ENCODE measurements around the gene PCDH1.
"Not testable (repeated sequence)": the region's sequence is repeated elsewhere in the genome, so short reads cannot be mapped to it uniquely, and the experiment has no call there.

The PCDH1 gene

DNA sequence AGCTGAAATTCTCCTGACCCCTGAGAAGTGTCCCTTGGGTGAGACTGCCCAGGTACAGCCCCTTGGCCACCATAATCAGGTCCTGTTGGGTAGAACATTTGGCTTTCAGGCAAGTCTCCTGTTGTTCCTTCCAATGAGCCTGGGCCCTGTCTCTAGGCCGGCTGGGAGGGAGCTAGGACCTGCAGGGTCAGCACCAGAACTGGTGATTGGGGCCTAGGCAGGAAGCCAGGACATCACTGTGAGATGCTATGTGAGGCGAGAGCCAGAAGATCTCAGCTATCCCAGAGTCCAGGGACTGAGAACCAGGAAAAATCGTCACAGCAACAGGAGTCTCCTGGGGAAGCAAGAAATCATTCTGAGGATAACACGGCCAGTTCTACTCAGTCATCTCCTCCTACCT lies 51.5 kb downstream of the PCDH1 start:
- no peak for DNase-seq

DNA sequence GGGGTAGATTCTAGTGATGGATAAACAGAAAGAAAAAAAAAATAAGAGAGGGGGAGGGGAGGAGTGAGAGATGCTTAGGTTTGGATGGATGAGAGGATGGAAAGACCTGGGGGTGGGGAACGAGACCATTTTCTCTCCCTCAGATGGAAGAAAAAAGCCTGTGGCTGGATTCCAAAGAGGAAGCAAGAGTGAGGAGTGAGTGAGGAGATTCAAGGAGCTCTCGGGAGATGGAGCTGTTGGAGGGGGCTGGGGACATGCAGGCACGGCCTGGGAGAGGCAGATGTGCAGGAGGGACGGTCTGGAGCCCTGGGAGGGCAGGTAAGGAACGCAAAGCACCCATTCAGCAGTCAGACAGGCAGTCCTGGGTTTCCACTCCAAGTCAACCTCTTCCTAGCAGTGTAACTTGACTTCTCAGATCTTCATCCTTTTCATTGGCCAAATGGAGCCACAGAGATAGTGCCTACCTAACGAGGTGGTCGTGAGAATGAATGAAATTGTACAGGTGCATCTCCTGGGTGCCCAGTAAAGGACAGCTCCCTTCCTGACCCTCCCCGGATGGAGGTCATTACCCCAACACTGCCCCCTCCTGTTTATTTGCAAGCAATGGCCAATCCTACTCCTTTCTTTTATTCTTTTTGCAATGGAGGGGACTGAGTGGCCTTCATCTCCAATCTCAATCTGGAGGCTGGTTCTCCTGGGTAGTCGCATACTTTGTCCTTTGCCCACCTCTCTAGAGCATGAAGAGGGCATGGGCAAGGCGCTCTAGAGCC lies 52.2 kb downstream of the PCDH1 start:
- DNase-seq = no peak

DNA sequence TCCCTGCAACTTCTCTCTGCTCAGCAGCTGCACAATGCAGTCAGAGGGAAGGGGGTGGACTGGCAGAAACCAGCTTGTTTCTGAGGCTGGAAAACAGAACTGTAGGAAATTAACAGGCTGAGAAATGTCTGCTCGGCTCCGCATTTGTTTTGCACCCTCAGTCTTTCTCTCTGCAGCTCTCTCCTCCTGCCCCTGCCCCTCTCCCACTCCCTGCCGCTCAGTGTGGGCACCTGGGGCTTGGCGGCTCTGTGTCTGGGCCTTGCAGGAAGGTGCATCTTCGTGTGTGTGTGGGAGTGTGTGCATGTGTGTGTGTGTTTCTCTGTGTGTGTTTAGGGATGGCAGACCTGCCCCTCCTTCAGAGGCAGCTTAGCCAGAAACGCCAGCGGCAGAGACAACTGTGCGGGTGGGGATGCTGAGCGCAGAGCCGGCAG lies 53.0 kb downstream of the PCDH1 start:
- no peak for DNase-seq

DNA sequence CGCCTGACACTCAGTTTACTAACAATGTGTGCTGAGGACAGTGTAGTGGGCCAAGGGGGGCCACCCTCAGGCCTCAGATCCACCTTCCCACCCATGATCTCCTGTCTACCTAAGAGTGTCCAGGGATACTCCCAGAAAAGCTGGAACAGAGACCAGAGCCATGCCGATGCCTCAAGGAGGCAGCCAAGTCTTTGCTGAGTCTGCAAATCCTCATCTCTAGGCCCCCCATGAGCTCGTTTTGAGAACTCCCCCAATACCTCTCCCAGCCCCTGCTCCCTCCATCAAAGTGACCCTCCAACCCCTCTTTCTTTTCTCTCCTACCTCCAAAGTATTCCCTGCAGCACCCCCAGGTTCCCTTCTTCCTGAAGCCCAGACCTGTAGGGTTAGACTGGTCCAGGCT lies 53.5 kb downstream of the PCDH1 start:
- no peak for DNase-seq

DNA sequence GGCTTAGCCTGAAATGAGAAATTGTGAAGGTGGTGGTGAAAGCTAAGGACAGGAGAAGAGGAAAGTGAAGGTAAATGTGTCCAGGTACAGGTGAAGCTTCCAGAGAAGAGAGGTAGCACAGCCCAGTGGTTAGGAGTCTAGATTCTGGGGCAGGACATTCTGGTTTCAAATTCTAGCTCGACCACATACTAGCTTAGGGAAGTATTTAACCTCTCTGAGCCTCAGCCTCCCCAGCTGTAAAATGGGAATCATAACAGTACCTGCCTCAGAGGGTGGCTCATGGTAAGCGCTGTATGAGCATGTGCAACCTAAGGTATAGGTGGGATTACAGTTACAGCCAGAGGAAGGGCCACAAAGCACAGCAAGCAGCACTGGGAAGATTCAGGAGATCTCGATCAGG lies 55.2 kb downstream of the PCDH1 start:
- DNase-seq = no peak

DNA sequence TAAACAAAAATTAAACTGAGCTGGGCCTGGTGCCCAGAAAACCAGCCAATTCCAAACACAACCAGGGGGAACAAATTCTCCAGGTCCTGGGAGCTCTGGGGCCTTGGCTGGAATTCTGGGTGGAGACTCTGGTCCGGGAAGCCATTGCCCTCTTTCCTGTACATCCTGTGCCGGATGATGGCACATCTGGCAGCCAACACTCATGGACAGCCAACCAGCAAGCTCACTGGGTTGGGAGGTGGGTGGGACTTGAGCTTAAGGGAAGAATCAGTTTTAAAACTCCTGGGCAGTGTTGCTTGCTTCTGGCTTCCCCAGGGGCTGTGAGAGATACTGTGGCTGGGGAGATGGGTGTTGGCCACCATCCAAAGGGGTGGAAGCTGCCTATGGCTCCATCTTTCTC lies 56.1 kb downstream of the PCDH1 start:
- DNase-seq = no peak

DNA sequence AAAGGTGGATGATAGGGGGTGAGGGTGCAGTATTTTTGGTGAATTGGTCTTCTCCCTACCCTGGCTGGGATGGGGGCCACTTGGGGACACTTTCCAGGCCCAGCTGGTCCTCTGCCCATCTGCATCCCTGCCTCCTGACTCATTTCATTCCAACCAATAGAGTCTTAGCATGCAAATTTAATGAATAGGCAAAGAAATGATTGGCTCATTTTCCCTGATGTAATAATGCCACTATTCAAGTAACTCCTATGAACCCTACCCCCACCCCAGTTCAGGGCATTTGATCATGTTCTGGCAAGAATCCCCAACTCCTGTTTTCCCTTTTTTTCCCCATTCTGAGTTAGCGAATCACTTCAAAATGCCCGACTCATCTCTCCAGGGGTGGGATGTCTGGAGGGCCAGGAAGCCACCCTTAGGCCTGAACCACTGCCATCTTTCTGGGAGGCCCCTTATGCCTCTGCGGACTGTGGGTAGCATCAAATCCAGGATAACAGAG lies 56.7 kb downstream of the PCDH1 start:
- no peak for DNase-seq

DNA sequence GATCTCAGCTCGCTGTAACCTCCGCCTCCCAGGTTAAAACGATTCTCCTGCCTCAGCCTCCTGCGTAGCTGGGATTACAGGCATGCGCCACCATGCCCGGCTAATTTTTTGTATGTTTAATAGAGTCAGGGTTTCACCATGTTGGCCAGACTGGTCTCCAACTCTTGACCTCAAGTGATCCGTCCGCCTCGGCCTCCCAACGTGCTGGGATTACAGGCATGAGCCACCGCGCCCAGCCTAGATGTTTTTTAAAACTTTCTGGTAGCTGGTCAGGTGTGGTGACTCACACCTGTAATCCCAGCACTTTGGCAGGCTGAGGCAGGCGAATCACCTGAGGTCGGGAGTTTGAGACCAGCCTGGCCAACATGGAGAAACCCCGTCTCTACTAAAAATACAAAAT lies 57.5 kb downstream of the PCDH1 start:
- not testable (repeated sequence) for DNase-seq

DNA sequence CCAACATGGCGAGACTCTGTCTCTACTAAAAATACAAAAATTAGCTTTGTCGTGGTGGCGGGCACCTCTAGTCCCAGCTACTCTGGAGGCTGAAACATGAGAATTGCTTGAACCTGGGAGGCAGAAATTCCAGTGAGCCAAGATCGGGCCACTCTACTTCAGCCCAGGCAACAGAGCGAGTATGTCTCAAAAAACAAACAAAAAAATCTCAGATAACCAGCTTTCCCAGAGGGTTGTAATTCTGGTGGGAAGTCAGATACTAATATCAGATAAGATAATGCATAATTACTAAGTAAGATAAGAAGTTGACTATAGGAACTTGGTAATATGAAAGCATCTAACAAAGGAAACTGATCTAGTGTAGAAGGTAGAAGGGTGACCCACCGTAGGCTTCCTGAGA lies 60.6 kb downstream of the PCDH1 start:
- DNase-seq = no peak

DNA sequence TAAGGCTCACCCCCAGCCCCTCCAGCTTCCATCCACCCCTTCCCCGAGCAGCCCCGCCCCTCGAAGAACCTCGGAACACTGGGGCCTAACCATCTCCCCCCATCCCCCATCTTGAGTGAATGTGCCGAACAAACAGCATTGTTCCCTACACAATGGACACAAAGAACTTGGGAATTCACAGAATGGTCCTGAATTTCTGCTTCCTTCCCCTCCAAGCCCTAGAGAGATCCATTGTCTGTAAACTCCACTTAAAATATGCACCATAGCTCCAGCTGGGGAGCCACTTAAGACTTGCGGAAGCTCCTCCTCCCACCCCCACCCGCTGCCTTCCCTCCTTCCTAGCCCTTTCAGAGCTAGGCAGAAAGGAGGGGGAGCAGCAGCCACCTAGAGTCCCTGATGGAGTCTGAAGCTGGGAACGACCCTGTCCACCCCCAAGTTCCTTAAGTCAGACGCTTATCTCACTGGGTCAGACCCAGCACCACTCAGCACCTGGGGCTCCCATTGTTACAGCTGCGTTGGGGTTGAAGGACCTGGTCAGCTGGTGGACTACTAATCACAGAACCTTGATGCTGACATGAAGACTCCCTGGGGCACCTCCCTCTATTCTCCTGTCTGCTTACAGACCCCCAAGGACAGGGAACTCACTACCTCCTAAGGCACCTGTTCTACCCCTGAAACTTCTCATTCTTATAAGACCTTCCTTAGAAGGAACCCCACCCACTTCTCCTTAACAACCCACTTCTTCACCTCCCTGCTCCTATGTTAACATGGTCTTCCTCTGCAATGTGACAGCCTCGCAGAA lies 61.4 kb downstream of the PCDH1 start:
- DNase-seq = no peak

DNA sequence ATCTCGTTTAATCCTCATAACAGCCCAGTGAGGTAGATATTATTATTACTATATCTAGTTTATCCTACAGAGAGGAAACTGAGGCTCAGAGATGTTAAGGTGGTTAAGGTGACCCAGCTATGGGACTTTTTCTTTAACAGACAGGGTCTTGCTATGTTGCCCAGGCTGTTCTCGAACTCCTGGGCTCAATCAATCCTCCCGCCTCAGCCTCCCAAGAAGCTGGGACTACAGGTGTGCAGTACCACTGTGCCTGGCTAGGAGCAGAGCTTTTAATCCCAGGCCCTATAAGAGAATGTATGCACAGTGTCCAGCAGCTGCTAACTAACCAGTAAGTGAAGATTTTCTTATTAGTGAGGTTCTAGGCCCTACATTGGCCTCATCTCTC lies 62.4 kb downstream of the PCDH1 start:
- DNase-seq = no peak

DNA sequence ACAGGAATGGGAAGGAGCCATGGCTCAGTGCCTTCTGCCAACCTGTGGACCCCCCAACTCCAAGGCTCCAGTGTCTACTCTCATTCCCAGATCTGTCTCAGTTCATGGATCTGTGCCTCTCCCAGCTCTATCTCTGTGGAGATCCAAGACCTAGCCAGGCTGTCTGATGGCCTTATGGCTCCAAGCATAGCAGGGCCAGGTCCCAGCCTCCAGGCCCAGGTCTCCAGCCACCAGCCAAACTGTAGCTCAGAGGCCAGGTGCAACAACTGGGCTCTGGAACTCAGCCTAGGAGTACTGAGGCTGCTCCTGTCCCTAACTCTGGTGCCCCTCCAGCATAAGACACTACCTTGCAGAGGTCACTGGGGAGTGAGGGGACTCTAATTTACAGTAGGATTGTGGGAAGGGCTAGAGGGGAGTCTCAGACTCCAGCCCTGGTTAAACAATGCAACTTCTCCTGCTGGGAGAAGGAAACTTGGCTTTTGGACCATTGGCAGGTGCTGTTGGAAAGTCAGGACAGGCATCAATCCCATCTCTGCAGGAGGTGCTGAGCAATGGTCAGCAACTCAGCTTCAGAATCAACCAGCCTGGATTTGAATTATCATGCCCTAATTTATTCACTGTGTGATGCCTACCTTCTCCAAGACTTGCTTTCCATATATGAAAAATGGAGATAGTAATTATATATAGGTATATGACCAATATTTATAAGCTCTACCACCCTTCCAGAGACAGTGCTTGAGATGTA lies 63.0 kb downstream of the PCDH1 start:
- DNase-seq = no peak

DNA sequence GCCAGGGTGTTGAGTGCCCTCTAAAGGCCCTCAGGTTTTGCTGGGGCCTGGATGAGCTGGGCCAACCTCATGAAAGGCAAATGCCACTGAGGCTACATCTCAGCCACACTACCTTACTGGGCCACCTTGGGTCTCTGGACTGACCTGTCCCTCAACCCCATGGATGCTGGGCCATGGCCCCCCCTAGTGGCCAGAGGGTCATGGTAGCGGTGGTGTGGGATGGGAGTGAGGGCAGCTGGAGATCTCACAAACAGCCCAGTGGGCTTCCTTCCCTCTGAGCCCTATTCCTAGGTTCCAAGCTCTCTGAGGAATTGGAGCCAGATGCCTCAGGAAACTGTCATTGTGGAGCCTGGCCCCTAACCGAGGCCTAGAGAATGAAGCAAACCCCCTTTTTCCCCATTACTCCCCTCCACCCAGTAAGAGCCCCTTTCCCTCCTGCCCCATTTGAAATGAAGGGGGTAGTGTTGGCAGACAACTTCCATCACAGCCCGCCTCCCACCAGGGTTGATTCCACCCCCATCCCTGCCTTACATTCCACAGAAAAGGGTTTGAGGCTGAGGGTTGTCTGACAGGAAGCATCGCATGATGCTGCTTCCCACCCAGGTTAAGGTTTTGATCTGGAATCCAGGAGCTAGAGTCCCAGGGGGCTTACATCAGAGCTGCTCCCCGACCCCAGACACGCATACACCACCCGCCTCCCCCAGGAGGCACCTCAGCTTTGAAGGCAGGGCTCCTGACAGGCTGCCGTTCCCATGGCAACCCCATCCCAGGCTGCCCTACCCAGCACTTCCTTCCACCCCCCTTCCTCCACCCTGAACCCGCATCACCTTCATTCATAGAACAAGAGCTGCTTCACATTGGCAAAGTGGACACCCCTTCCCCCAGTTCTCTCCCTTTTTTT lies 63.9 kb downstream of the PCDH1 start:
- DNase-seq = peak; percentile 78

DNA sequence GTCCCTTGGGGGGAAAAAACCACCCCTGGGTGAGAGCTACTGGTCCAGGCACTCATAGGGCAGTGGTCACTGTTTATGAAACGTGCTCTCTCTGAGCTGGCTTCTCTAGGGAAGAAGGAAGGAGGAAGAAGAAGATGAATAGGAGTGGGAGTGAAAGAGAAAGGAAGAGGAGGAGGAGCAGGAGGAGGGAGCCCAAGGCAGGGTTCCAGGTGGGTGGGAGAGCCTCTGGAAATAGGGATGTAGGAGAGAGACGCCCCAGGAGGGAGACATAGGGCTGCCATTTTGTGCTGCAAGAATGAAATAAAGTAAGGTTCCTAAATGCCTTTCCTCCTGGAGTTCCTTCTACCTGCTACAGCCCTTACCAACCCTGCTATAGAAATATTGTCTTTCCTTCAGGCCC lies 65.7 kb downstream of the PCDH1 start:
- no peak for DNase-seq

DNA sequence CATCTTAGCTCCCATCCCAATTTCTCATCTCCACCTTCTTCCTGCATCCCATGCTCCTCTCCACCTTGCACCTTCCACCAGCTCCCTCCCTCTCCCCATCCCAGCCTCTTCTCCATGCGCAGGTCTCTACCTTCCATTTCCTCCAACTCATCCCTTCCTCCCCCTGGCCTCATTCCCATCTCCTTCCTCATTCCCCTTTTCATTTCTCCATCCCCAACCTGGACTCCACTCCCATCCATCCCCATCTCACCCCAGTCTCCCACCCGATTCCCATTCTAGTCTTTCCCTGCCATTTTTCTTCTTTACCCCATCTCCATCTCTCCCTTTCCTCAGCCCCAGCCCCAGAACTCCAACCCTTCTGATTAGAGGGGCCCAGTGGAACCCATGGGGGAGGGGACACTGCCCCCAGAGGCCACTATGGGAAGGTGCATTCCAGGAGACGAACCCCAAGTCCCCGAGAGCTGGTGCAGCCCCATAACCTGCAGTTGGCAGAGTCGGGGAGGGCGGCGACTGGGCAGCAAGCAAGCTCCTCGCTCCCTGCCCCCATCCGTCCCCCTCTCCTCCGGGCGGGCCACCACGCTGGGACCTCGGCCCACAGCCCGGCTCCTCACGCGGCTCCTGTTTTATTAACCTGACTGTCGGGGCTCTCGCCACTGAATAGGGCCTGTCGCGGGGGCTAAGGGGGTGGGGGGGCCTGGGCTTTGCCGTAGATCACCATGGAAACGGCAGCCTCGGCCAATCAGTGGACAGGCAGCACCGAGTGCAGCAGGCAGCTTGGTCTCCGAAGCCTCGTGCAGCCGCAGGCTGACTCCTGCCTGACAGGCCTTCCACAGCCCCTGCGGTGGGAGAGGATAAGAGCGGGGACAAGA lies 66.7 kb downstream of the PCDH1 start:
- DNase-seq = peak; percentile 58

DNA sequence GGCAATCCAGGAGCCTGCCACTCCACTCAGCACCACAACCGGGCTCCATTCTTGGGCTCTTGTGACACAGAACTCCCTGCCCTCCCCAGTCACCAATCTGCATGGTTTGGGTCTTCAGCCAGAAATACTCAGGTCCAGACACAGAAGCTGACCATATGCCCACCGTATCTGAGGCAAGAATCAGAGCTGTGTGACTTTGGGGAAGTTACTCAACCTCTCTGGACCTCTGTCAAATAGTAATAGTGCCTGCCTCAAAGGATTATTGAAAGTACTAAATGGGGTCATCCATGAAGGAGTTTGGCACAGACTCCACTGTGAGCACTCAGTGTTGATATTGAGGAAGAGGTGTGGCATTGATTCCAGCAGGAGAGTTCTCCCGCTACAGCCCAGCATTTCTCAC lies 67.5 kb downstream of the PCDH1 start:
- no peak for DNase-seq

DNA sequence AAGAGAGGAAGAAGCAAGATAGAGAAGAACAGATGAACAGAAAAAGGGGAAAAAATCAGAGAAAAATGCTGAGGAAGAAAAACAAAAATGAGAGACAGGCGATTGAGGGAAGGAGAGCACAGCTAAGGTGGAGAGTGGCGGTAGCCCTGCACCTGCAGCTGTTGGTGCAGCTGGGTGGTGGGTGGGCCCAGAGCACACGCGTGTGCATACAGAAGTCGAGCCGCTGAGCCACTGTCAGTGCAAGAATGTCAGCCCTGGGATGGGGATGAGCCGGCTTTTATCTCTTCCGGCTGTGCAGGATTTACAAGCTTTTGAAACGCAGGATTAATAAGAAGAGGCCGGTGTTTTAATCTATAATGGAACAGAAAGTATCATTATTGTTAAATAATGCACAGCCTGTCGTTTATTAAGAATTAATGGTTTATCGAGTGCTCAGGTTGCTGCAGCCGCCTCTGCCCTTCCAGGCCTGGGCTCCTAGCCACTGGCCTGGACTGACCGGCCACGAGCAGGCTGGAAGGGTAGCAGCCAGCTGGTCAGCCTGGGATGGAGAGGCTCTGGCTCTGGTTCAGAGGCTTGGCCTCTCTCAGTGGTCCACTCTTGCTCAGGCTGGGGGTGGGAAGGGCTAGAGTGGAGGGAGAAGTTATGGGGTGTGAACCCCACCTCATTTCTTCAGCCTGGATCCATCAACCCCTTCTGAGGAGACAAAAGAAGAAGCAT lies 68.7 kb downstream of the PCDH1 start:
- no peak for DNase-seq

DNA sequence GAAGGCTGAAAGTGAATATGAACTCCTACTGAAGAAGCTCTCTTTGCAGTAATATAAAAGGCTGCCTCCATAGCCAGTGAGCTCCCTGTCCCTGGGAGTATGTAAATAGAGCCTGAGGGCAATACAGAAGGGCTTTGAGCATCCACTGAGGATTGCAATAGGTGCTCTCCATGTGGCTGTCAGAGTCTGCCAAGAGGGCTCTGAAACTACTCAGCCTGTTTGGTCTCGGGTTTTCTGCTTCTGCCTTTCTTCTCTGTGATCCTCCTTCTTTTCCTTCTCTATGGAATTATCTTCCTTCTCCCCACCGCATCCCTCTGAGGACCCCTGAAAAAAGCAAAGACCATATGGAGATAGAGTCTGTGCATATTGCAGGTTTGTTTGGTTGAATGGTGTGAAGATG lies 69.4 kb downstream of the PCDH1 start:
- no peak for DNase-seq

DNA sequence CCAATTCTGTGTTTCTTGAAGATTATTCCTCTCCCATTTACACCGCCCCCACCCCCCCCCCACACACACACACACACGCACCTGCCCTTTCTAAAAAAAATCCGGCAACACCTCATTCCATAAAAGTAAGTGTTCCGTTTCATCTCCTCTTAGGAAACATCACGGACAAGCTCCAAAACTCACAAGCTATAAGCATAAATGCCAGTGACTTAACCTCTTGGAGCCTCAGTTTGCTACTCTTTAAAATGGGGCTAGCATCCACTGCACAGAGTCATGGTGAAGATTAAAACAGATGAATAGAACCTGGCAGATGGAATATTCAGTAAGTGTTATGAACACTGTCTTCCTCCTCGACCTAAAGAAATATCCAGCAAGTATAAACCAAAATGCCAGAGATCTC lies 70.5 kb downstream of the PCDH1 start:
- no peak for DNase-seq

DNA sequence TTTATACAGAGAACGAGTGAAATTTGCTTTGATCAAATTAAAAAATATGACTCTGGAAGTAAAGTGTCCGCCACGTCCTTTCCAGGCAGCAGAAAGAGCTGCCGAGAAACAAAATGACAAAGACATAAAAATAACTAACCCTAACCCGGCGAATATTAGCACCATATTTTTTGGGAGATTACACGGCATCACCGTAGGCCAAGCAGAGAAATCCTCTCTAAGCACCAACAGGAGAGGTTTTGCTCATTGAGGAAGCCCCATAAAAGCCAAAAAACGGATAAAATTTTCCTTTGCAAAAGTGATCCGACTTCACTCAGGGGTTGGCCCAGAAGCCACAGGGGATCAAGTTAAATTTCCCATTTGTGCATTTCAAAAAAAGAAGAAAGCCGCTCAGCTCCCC lies 70.9 kb downstream of the PCDH1 start:
- no peak for DNase-seq

DNA sequence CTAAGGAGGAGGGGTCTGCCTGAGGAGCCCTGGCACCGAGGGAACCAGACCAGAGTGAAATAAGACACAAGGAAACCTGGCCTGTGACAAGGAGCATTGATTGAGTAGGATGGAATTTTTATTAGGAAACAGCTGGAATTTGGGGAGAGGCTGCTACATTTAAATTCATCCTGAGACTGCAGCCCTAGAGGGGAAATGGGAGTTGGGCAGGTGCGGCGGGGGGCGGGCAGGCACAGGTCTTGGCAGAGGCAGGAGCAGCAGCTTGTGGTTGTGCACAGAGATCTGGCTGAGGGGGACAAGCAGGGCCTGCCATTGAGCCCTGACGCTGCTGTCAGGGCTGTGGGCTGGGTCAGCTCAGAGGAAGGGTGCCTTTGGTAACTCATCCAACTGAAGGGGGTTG lies 71.6 kb downstream of the PCDH1 start:
- DNase-seq = no peak

All from stimulated activated CD8-positive, alpha-beta memory T cell treated with anti-CD3 and anti-CD28 coated beads, Interleukin-4, amount 100 ng/mL, for 48 hours (primary cell).